Measurements from ENCODE around the gene UAP1.

- TF ChIP-seq CTCF (IDR thresholded peaks at IDR 0.05; ENCODE audit: insufficient read depth, low read depth, low read length) (no peak), EZH2 (IDR thresholded peaks at IDR 0.05; ENCODE audit: insufficient read depth, low read length) (no peak)
These were observed 64.6 kb downstream of the UAP1 start for GRCh38 chr1:162626094-162626493.

All from astrocyte (in vitro differentiated cells and primary cell).